ENCODE data around the gene MILR1.

Gene MILR1

GRCh38 chr17:64506201-64506575 is 57.3 kb downstream of the MILR1 start, which contains the start of gene DDX5 (continued):
- TF ChIP-seq ZBTB49 (tag by site-specific recombination; IDR thresholded peaks at IDR 0.05; ENCODE audit: low read depth) (no peak), ZSCAN30 (tag by site-specific recombination; IDR thresholded peaks at IDR 0.05) (peak; percentile 65; the same call in 1 of the 2 replicates), KLF9 (tag by site-specific recombination; IDR thresholded peaks at IDR 0.05; ENCODE audit: low read depth) (peak; percentile 98), INSM2 (tag by site-specific recombination; IDR thresholded peaks at IDR 0.05) (peak; percentile 98), ZNF692 (tag by site-specific recombination; IDR thresholded peaks at IDR 0.05) (peak; percentile 81), ZNF26 (tag by site-specific recombination; IDR thresholded peaks at IDR 0.05) (no peak), BCL11A (tag by site-specific recombination; IDR thresholded peaks at IDR 0.05; ENCODE audit: low read depth) (peak; percentile 88; the same call in 1 of the 2 replicates), ZNF624 (tag by site-specific recombination; IDR thresholded peaks at IDR 0.05) (no peak), ZNF223 (tag by site-specific recombination; IDR thresholded peaks at IDR 0.05) (peak; percentile 60; the same call in 1 of the 2 replicates), ZNF76 (tag by site-specific recombination; IDR thresholded peaks at IDR 0.05; ENCODE audit: borderline replicate concordance, low read depth) (peak; percentile 86), ZNF513 (tag by site-specific recombination; IDR thresholded peaks at IDR 0.05) (0 out of 2 replicates have a peak, but pooled peaks have one; percentile 23), ZBTB6 (tag by site-specific recombination; IDR thresholded peaks at IDR 0.05) (peak; percentile 64), PRDM1 (tag by site-specific recombination; IDR thresholded peaks at IDR 0.05) (peak; percentile 96), TCF7L2 (IDR thresholded peaks at IDR 0.05; ENCODE audit: borderline replicate concordance, low read depth, low read length) (peak; percentile 47; the same call in 1 of the 2 replicates), HOXC10 (CRISPR knock-in tag; IDR thresholded peaks at IDR 0.05) (no peak), ZNF660 (tag by site-specific recombination; IDR thresholded peaks at IDR 0.05) (peak; percentile 59), ZNF645 (tag by site-specific recombination; IDR thresholded peaks at IDR 0.05) (no peak), ZNF664 (tag by site-specific recombination; IDR thresholded peaks at IDR 0.05) (no peak), FEZF1 (tag by site-specific recombination; IDR thresholded peaks at IDR 0.05) (no peak), IKZF3 (tag by site-specific recombination; IDR thresholded peaks at IDR 0.05) (no peak), ATF2 (tag by site-specific recombination; IDR thresholded peaks at IDR 0.05; ENCODE audit: low read depth) (peak; percentile 70), ZNF529 (tag by site-specific recombination; IDR thresholded peaks at IDR 0.05; ENCODE audit: insufficient replicate concordance) (no peak), ZNF394 (tag by site-specific recombination; IDR thresholded peaks at IDR 0.05; ENCODE audit: borderline replicate concordance) (no peak), ZNF488 (tag by site-specific recombination; IDR thresholded peaks at IDR 0.05) (no peak), ZNF239 (tag by site-specific recombination; IDR thresholded peaks at IDR 0.05) (no peak), KLF1 (tag by site-specific recombination; IDR thresholded peaks at IDR 0.05) (peak; percentile 99)
